H1 (cell line): Measurements from ENCODE around the gene PTCD3. TPM values are rescaled to one million over a fixed set of nuclear protein-coding genes. Genes with fewer than 3 reads are reported as not detected.

ENCODE experiments used
- CTCF ChIA-PET: fragments of 300-600 bp; sonication (Branson Sonifier 250); formaldehyde crosslinking; loops from one replicate; lab custom pipeline; 2021; ENCODE audit not compliant: partially characterized antibody; lab: Charles Lee
- POLR2A ChIA-PET: fragments of 300-600 bp; sonication (Branson Sonifier 250); formaldehyde crosslinking; loops from one replicate; lab custom pipeline; 2021; ENCODE audit warnings: inconsistent platforms; ENCODE audit not compliant: partially characterized antibody; lab: Charles Lee
- DNase-seq, 2 experiments: peaks; one replicate each; pipeline versions ENCODE4 v3.0.0 to v3.0.0-alpha.2; 2010 to 2022; ENCODE audit warnings: low spot score in 2 of 2, low read depth in 1 of 2, mixed read lengths in 1 of 2
- FAIRE-seq: peaks from 2 replicates; lab custom pipeline; 2011; peaks lifted over from hg19 to GRCh38; lab: Jason Lieb, UNC
- H2AFZ ChIP-seq: 2 replicates; pipeline ENCODE4 v1.8.1; 2012; ENCODE audit warnings: low read length, inconsistent platforms
- H2AK5ac ChIP-seq: 2 replicates; pipeline ENCODE4 v1.6.1; 2013; ENCODE audit warnings: low read depth, low read length
- H2BK120ac ChIP-seq: replicated peaks from 2 replicates; pipeline ENCODE3; 2013; ENCODE audit warnings: low read depth, low read length, inconsistent platforms
- H2BK12ac ChIP-seq: 2 replicates; pipeline ENCODE4 v1.6.1; 2013; ENCODE audit warnings: low read depth, low read length
- H2BK15ac ChIP-seq: 2 replicates; pipeline ENCODE4 v1.6.1; 2013; ENCODE audit warnings: low read length
- H2BK20ac ChIP-seq: 2 replicates; pipeline ENCODE4 v1.6.1; 2013; ENCODE audit warnings: low read length
- H2BK5ac ChIP-seq: 2 replicates; pipeline ENCODE4 v1.6.1; 2013; ENCODE audit warnings: low read depth, low read length
- H3K14ac ChIP-seq: 2 replicates; pipeline ENCODE4 v1.6.1; 2013; ENCODE audit warnings: inconsistent platforms; ENCODE audit not compliant: insufficient read length
- H3K18ac ChIP-seq: 2 replicates; pipeline ENCODE4 v1.6.1; 2013; ENCODE audit warnings: low read length; ENCODE audit errors: extremely low read depth
- H3K23ac ChIP-seq: 2 replicates; pipeline ENCODE4 v1.6.1; 2013; ENCODE audit warnings: inconsistent platforms; ENCODE audit not compliant: insufficient read length
- H3K23me2 ChIP-seq: 2 replicates; pipeline ENCODE4 v1.6.1; 2013; ENCODE audit warnings: low read depth, low read length
- H3K27ac ChIP-seq: 2 replicates; pipeline ENCODE4 v1.6.1; 2011; ENCODE audit warnings: low read depth, low read length, inconsistent platforms
- H3K27me3 ChIP-seq, 4 experiments: replicated peaks in 1 of 4; 1 replicate in 1 of 4; 2 replicates in 3 of 4; pipeline versions ENCODE4 v1.6.1 to v1.8.1; 2011 to 2013; ENCODE audit warnings: low read length in 3 of 4, mild to moderate bottlenecking in 3 of 4, inconsistent platforms in 2 of 4, mixed read lengths in 2 of 4, moderate library complexity in 1 of 4; ENCODE audit not compliant: control insufficient read depth in 3 of 4, insufficient read depth in 3 of 4; ENCODE audit errors: extremely low read depth in 1 of 4
- H3K36me3 ChIP-seq, 4 experiments: 2 replicates each; pipeline versions ENCODE4 v1.6.1 to v1.8.1; 2011 to 2013; ENCODE audit warnings: mild to moderate bottlenecking in 4 of 4, low read length in 3 of 4, moderate library complexity in 2 of 4, control low read depth in 1 of 4, inconsistent platforms in 1 of 4; ENCODE audit not compliant: insufficient read depth in 4 of 4, control insufficient read depth in 2 of 4
- H3K4ac ChIP-seq: replicated peaks from 2 replicates; pipeline ENCODE3; 2013; ENCODE audit warnings: low read length, low read depth, mixed read lengths, inconsistent platforms; ENCODE audit not compliant: insufficient read length
- H3K4me1 ChIP-seq, 4 experiments: replicated peaks in 1 of 4; 1 replicate in 1 of 4; 2 replicates in 3 of 4; pipeline versions ENCODE4 v1.6.1 to v1.8.1; 2011 to 2013; ENCODE audit warnings: low read length in 3 of 4, inconsistent platforms in 2 of 4, mixed read lengths in 1 of 4; ENCODE audit not compliant: insufficient read depth in 4 of 4, control insufficient read depth in 3 of 4
- H3K4me2 ChIP-seq, 2 experiments: 2 replicates each; pipeline versions ENCODE4 v1.6.1 to v1.8.1; 2011 to 2013; ENCODE audit warnings: low read depth in 2 of 2, low read length in 2 of 2, control low read depth in 1 of 2, inconsistent platforms in 1 of 2, mild to moderate bottlenecking in 1 of 2; ENCODE audit not compliant: insufficient read depth in 1 of 2
- H3K4me3 ChIP-seq, 4 experiments: fragments of 200-600, 300-600 bp in 1 of 4; sonication (generic), shearing (Covaris generic), sonication (Bioruptor Twin) in 1 of 4; 2 replicates each; pipeline versions ENCODE4 v1.5.1 to v1.8.1; 2011 to 2016; ENCODE audit warnings: low read length in 4 of 4, low read depth in 3 of 4, control low read depth in 2 of 4, inconsistent platforms in 2 of 4, mild to moderate bottlenecking in 2 of 4, mixed read lengths in 1 of 4, moderate library complexity in 1 of 4; ENCODE audit not compliant: insufficient read depth in 2 of 4; ENCODE audit errors: extremely low read depth in 1 of 4
- H3K56ac ChIP-seq: replicated peaks from 2 replicates; pipeline ENCODE3; 2013; ENCODE audit warnings: low read depth, mild to moderate bottlenecking, mixed read lengths, low read length, inconsistent platforms; ENCODE audit not compliant: insufficient read length
- H3K79me1 ChIP-seq: 2 replicates; pipeline ENCODE4 v1.6.1; 2013; ENCODE audit warnings: low read depth, low read length, control low read depth
- H3K79me2 ChIP-seq, 2 experiments: 2 replicates each; pipeline versions ENCODE4 v1.6.1 to v1.8.1; 2012 to 2013; ENCODE audit warnings: low read length in 2 of 2, mild to moderate bottlenecking in 2 of 2, inconsistent platforms in 1 of 2; ENCODE audit not compliant: insufficient read depth in 2 of 2, control insufficient read depth in 1 of 2
- H3K9ac ChIP-seq, 4 experiments: replicated peaks in 1 of 4; 1 replicate in 1 of 4; 2 replicates in 3 of 4; pipeline versions ENCODE4 v1.6.1 to v1.8.1; 2011 to 2013; ENCODE audit warnings: low read depth in 3 of 4, low read length in 3 of 4, control low read depth in 2 of 4, mild to moderate bottlenecking in 2 of 4, moderate library complexity in 2 of 4, inconsistent platforms in 1 of 4; ENCODE audit errors: extremely low read depth in 1 of 4
- H3K9me3 ChIP-seq, 2 experiments: 2 replicates each; pipeline versions ENCODE4 v1.6.1 to v1.8.1; 2012 to 2013; ENCODE audit warnings: mild to moderate bottlenecking in 2 of 2, moderate library complexity in 2 of 2, control low read depth in 1 of 2, inconsistent platforms in 1 of 2, low read depth in 1 of 2, low read length in 1 of 2, mixed read lengths in 1 of 2; ENCODE audit not compliant: insufficient read depth in 2 of 2
- H4K20me1 ChIP-seq, 2 experiments: replicated peaks in 1 of 2; 2 replicates each; pipeline versions ENCODE3 to v1.8.1; 2011 to 2013; ENCODE audit warnings: inconsistent platforms in 2 of 2, low read length in 2 of 2, mild to moderate bottlenecking in 1 of 2; ENCODE audit not compliant: insufficient read depth in 2 of 2, control insufficient read depth in 1 of 2
- H4K5ac ChIP-seq: 2 replicates; pipeline ENCODE4 v1.6.1; 2013; ENCODE audit warnings: low read length, low read depth, mixed read lengths, inconsistent platforms; ENCODE audit not compliant: insufficient read length
- H4K8ac ChIP-seq: 2 replicates; pipeline ENCODE4 v1.8.0; 2013; ENCODE audit warnings: mild to moderate bottlenecking, moderate library complexity, low read length, inconsistent platforms; ENCODE audit not compliant: insufficient read depth; ENCODE audit errors: extremely low read depth
- H4K91ac ChIP-seq: replicated peaks from 2 replicates; pipeline ENCODE3; 2013; ENCODE audit warnings: low read length, mixed read lengths, inconsistent platforms; ENCODE audit not compliant: insufficient read length
- BACH1 ChIP-seq: IDR thresholded peaks from 2 replicates; pipeline ENCODE4 v1.6.1; 2012; ENCODE audit warnings: low read length, improper control_type of control experiment
- CHD1 ChIP-seq: IDR thresholded peaks from 2 replicates; pipeline ENCODE4 v1.6.1; 2012; ENCODE audit warnings: low read depth, low read length, improper control_type of control experiment
- CTCF ChIP-seq, 3 experiments: IDR thresholded peaks; 1 replicate in 2 of 3; 2 replicates in 1 of 3; pipeline versions ENCODE4 v1.5.1 to v1.6.1; 2011; ENCODE audit warnings: low read length in 3 of 3, mild to moderate bottlenecking in 3 of 3, inconsistent platforms in 2 of 3, low read depth in 1 of 3, moderate library complexity in 1 of 3; ENCODE audit not compliant: insufficient read depth in 1 of 3; ENCODE audit errors: control extremely low read depth in 1 of 3
- EP300 ChIP-seq, 2 experiments: IDR thresholded peaks; 1 replicate in 1 of 2; 2 replicates in 1 of 2; pipeline ENCODE4 v1.6.1; 2011 to 2012; ENCODE audit warnings: low read depth in 2 of 2, low read length in 2 of 2, mild to moderate bottlenecking in 2 of 2, borderline replicate concordance in 1 of 2, inconsistent platforms in 1 of 2, moderate library complexity in 1 of 2
- JUN ChIP-seq: IDR thresholded peaks from 2 replicates; pipeline ENCODE4 v1.6.1; 2011; ENCODE audit warnings: low read depth, mild to moderate bottlenecking, improper control_type of control experiment, low read length
- MAX ChIP-seq: IDR thresholded peaks from 2 replicates; pipeline ENCODE4 v1.6.1; 2012; ENCODE audit warnings: inconsistent platforms
- POLR2AphosphoS5 ChIP-seq: IDR thresholded peaks from 2 replicates; pipeline ENCODE4 v1.6.1; 2011; ENCODE audit warnings: low read depth, low read length
- RBBP5 ChIP-seq: IDR thresholded peaks from 2 replicates; pipeline ENCODE4 v1.7.1; 2012; ENCODE audit warnings: low read depth, mild to moderate bottlenecking, inconsistent platforms, low read length, moderate library complexity, borderline replicate concordance
- SP1 ChIP-seq: IDR thresholded peaks from 2 replicates; pipeline ENCODE4 v1.6.1; 2011; ENCODE audit warnings: low read depth, low read length
- WGBS, 2 experiments: shearing (Covaris generic) in 1 of 2; methylation state at CpG; one replicate each; pipeline versions ENCODE4 v1.1.6 to v1.1.7; 2013 to 2015; ENCODE audit warnings: low lambda C conversion rate in 2 of 2, mixed read lengths in 2 of 2, inconsistent platforms in 1 of 2, low coverage in 1 of 2, missing lambda C conversion rate in 1 of 2; ENCODE audit not compliant: insufficient replicate concordance in 2 of 2, insufficient coverage in 1 of 2, insufficient read length in 1 of 2; ENCODE audit errors: extremely low coverage in 1 of 2, missing lambda C conversion rate in 1 of 2; 5-methylcytosine and 5-hydroxymethylcytosine counted together
- polyA plus RNA-seq, 7 experiments: library from polyadenylated mRNA; depleted of rRNA in 3 of 7; stranded (reverse) in 5 of 7; unstranded in 2 of 7; fragments of >200 nt in 5 of 7; fragments of 200-250 nt in 2 of 7; gene quantifications; 1 replicate in 5 of 7; 2 replicates in 1 of 7; 4 replicates in 1 of 7; pipeline versions ENCODE4 v1.2.1 to v1.2.3, GENCODE V29; 2011 to 2013; ENCODE audit warnings: missing spikeins in 2 of 7, mixed read lengths in 2 of 7
- total RNA-seq: library from RNA; stranded (reverse); fragmentation: NEBNext Ultra II Directional; extraction: Animal tissue kit (Norgen Biotek cat#: 25700); gene quantifications from 2 replicates; pipeline ENCODE4 v1.2.1, GENCODE V29; 2021

The PTCD3 gene
- total and polyA plus RNA-seq, 2 of the 8 experiments (the other 6 are each of a cell fraction or from before 2014, with no cell fraction given): 64.3 to 192 TPM

- Histone ChIP-seq H2BK12ac (no peak overlapping the region), H3K23ac (no peak overlapping the region), H2BK5ac (no peak overlapping the region), H3K27me3 (no peaks in the 10 kb centered on the region), H3K18ac (no peak overlapping the region), H3K9ac (peak overlapping the region in 1 of 4 experiments; percentile 16; a peak in 1 of 7 replicates), H2BK15ac (no peak overlapping the region), H3K14ac (no peak overlapping the region), H3K27ac (no peak overlapping the region), H2BK20ac (no peak overlapping the region), H3K4ac (no peak overlapping the region), H3K4me2 (no peak overlapping the region), H3K4me3 (no peak overlapping the region), H3K23me2 (no peaks in the 10 kb centered on the region), H4K8ac (no peak overlapping the region), H3K56ac (no peak overlapping the region), H4K5ac (no peak overlapping the region), H3K79me1 (no peaks in the 10 kb centered on the region), H2AK5ac (no peak overlapping the region), H4K20me1 (peaks cover 0 to 2% of the 10 kb centered on the region in 2 experiments), H3K79me2 (no peaks in the 10 kb centered on the region), H2AFZ (no peak overlapping the region), H2BK120ac (no peak overlapping the region), H3K36me3 (peaks cover 17 to 66% (median 48%) of the 10 kb centered on the region in 4 experiments), H3K9me3 (no peaks in the 10 kb centered on the region), H4K91ac (no peak overlapping the region), H3K4me1 (no peaks in the 10 kb centered on the region)
- no peak for DNase-seq
- ChIA-PET CTCF (interaction anchor here (0.7 kb wide), 1 partner anchor 739 kb away, joined by 3 read pairs; no protein-coding TSS in a partner anchor), POLR2A (no interaction called here)
- 88% methylated on average over 6 of the region's 6 CpGs; no CpG with 5 or more reads in 1 of the 2 experiments for WGBS, 2 experiments
- no peak for FAIRE-seq
- TF ChIP-seq JUN (no peak), SP1 (no peak), EP300 (IDR thresholded peaks at IDR 0.05; ENCODE audit: borderline replicate concordance in 1 of 2, low read depth in 2 of 2, low read length in 2 of 2) (no peak), MAX (no peak), CTCF (IDR thresholded peaks at IDR 0.05; ENCODE audit: control extremely low read depth in 1 of 3, insufficient read depth in 1 of 3, low read depth in 1 of 3, low read length in 3 of 3) (no peak), CHD1 (no peak), BACH1 (no peak), POLR2AphosphoS5 (no peak), RBBP5 (no peak)
These were observed 54.3 kb downstream of the PTCD3 start for GRCh38 chr2:86160156-86160952.
